SK-N-SH treated with all-trans-retinoic acid at 6 μM for 48 hours (cell line): ENCODE results near the gene GCNT2.

ENCODE experiments used
- ATAC-seq: fragments of 200-7000 bp; cut with Tn5 transposase; 3 replicates; pipeline ENCODE4 v1.9.1; 2020; ENCODE audit warnings: mild to moderate bottlenecking, moderate library complexity
- ARNTL ChIP-seq: fragments of 450-650 bp; formaldehyde crosslinking; IDR thresholded peaks from 2 replicates; pipeline ENCODE4 v1.5.0; 2020; ENCODE audit warnings: low read depth, mild to moderate bottlenecking, moderate library complexity, borderline replicate concordance
- BACH2 ChIP-seq: fragments of 250-450 bp; sonication (Bioruptor Pico); IDR thresholded peaks from 2 replicates; pipeline ENCODE4 v1.9.0; 2021; ENCODE audit warnings: mild to moderate bottlenecking, borderline replicate concordance
- CREB5 ChIP-seq: fragments of 250-450 bp; sonication (Bioruptor Pico); IDR thresholded peaks from 2 replicates; pipeline ENCODE4 v1.5.1; 2020; ENCODE audit warnings: low read depth, mild to moderate bottlenecking, moderate library complexity
- CSDC2 ChIP-seq: fragments of 250-450 bp; sonication (Bioruptor Pico); IDR thresholded peaks from 2 replicates; pipeline ENCODE4 v1.5.0; 2020; ENCODE audit warnings: mild to moderate bottlenecking, moderate library complexity
- ESRRG ChIP-seq: fragments of 250-450 bp; sonication (Bioruptor Pico); IDR thresholded peaks from 2 replicates; pipeline ENCODE4 v1.6.1; 2021; ENCODE audit warnings: mild to moderate bottlenecking
- GLIS3 ChIP-seq: fragments of 250-450 bp; sonication (Bioruptor Pico); IDR thresholded peaks from 2 replicates; pipeline ENCODE4 v1.5.0; 2020; ENCODE audit warnings: mild to moderate bottlenecking, moderate library complexity
- OSR1 ChIP-seq: fragments of 250-450 bp; sonication (Bioruptor Pico); IDR thresholded peaks from 2 replicates; pipeline ENCODE4 v1.8.0; 2022; ENCODE audit warnings: moderate library complexity, mild to moderate bottlenecking, inconsistent platforms
- POU6F1 ChIP-seq: fragments of 250-450 bp; sonication (Bioruptor Pico); IDR thresholded peaks from 2 replicates; pipeline ENCODE4 v1.8.0; 2021; ENCODE audit warnings: low read depth, mild to moderate bottlenecking, moderate library complexity, borderline replicate concordance
- PPARA ChIP-seq: fragments of 250-450 bp; sonication (Bioruptor Pico); IDR thresholded peaks from 2 replicates; pipeline ENCODE4 v1.5.0; 2020; ENCODE audit warnings: mild to moderate bottlenecking, borderline replicate concordance
- RARB ChIP-seq: fragments of 250-450 bp; sonication (Bioruptor Pico); IDR thresholded peaks from 2 replicates; pipeline ENCODE4 v1.8.0; 2021; ENCODE audit warnings: mild to moderate bottlenecking, moderate library complexity
- SNAI2 ChIP-seq: fragments of 250-450 bp; sonication (Bioruptor Pico); IDR thresholded peaks from 2 replicates; pipeline ENCODE4 v1.5.0; 2020; ENCODE audit warnings: mild to moderate bottlenecking, moderate library complexity
- TCF4 ChIP-seq: fragments of 250-450 bp; sonication (Bioruptor Pico); IDR thresholded peaks from 2 replicates; pipeline ENCODE4 v1.8.0; 2021; ENCODE audit warnings: mild to moderate bottlenecking, moderate library complexity, borderline replicate concordance
- TOX ChIP-seq: fragments of 250-450 bp; sonication (Bioruptor Pico); IDR thresholded peaks from 2 replicates; pipeline ENCODE4 v1.8.0; 2021; ENCODE audit warnings: mild to moderate bottlenecking, moderate library complexity, borderline replicate concordance
- TSHZ2 ChIP-seq: fragments of 250-450 bp; sonication (Bioruptor Pico); IDR thresholded peaks from 2 replicates; pipeline ENCODE4 v1.5.0; 2020; ENCODE audit warnings: mild to moderate bottlenecking, moderate library complexity
- ZC3H10 ChIP-seq: fragments of 250-450 bp; sonication (Bioruptor Pico); IDR thresholded peaks from 2 replicates; pipeline ENCODE4 v1.5.1; 2021; ENCODE audit warnings: mild to moderate bottlenecking, moderate library complexity
- ZFP3 ChIP-seq: fragments of 250-450 bp; sonication (Bioruptor Pico); IDR thresholded peaks from 2 replicates; pipeline ENCODE4 v1.5.0; 2020; ENCODE audit warnings: mild to moderate bottlenecking, moderate library complexity
- ZFP30 ChIP-seq: fragments of 450-650 bp; formaldehyde crosslinking; IDR thresholded peaks from 2 replicates; pipeline ENCODE4 v1.5.0; 2022; ENCODE audit warnings: mild to moderate bottlenecking, moderate library complexity
- ZNF565 ChIP-seq: fragments of 450-650 bp; formaldehyde crosslinking; conservative IDR thresholded peaks from 2 replicates; pipeline ENCODE4 v1.5.0; 2020; ENCODE audit warnings: low read depth, mild to moderate bottlenecking, moderate library complexity
- ZNF70 ChIP-seq: fragments of 450-650 bp; formaldehyde crosslinking; IDR thresholded peaks from 2 replicates; pipeline ENCODE4 v1.5.0; 2020; ENCODE audit warnings: mild to moderate bottlenecking, moderate library complexity
- ZNF8 ChIP-seq: fragments of 450-650 bp; formaldehyde crosslinking; IDR thresholded peaks from 2 replicates; pipeline ENCODE4 v1.5.0; 2020; ENCODE audit warnings: mild to moderate bottlenecking, moderate library complexity
- TF ChIP-seq, protein P1 (sequence below): fragments of 250-450 bp; sonication (Bioruptor Pico); IDR thresholded peaks from 2 replicates; pipeline ENCODE4 v1.5.1; 2021; ENCODE audit warnings: mild to moderate bottlenecking, moderate library complexity

Gene GCNT2

GRCh38 chr6:10531503-10531902 lies 10.4 kb downstream of the GCNT2 start:
- no peak for ATAC-seq
- TF ChIP-seq CREB5 (CRISPR knock-in tag) (no peak), TCF4 (CRISPR knock-in tag) (no peak), ARNTL (CRISPR knock-in tag) (no peak), RARB (CRISPR knock-in tag) (no peak), GLIS3 (CRISPR knock-in tag) (no peak)
- TF ChIP-seq, protein P1, sequence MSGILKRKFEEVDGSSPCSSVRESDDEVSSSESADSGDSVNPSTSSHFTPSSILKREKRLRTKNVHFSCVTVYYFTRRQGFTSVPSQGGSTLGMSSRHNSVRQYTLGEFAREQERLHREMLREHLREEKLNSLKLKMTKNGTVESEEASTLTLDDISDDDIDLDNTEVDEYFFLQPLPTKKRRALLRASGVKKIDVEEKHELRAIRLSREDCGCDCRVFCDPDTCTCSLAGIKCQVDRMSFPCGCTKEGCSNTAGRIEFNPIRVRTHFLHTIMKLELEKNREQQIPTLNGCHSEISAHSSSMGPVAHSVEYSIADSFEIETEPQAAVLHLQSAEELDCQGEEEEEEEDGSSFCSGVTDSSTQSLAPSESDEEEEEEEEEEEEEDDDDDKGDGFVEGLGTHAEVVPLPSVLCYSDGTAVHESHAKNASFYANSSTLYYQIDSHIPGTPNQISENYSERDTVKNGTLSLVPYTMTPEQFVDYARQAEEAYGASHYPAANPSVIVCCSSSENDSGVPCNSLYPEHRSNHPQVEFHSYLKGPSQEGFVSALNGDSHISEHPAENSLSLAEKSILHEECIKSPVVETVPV (CRISPR knock-in tag): no peak

GRCh38 chr6:10531942-10532341 lies 10.8 kb downstream of the GCNT2 start:
- no peak for TF ChIP-seq ZFP30 (CRISPR knock-in tag)
- no peak for TF ChIP-seq POU6F1
- no peak for ATAC-seq

DNA sequence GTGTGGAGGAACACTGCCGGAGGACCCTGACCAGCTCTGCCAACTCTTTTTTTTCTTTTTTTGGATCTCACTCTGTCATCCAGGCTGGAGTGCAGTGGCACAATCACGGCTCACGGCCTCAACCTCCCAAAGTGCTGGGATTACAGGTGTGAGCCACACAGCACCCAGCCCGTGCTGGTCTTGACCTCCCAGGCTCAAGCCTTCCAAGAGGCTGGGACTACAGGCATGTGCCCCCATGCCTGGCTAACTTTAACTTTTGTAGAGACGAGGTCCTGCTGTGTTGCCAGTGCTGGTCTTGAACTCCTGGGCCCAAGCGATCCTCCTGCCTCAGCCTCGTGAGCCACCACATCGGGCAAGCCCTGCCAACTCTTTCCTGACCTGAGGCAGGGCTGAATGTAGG lies 11.2 kb downstream of the GCNT2 start:
- TF ChIP-seq OSR1 (CRISPR knock-in tag): no peak
- TF ChIP-seq ZFP3: no peak
- no peak for TF ChIP-seq ZFP30 (CRISPR knock-in tag)
- TF ChIP-seq ESRRG: no peak
- no peak for TF ChIP-seq TOX
- TF ChIP-seq TSHZ2 (CRISPR knock-in tag): no peak
- TF ChIP-seq BACH2 (CRISPR knock-in tag): no peak
- no peak for TF ChIP-seq TCF4 (CRISPR knock-in tag)
- TF ChIP-seq ZC3H10 (CRISPR knock-in tag): no peak
- no peak for TF ChIP-seq PPARA
- TF ChIP-seq SNAI2 (CRISPR knock-in tag): no peak
- no peak for TF ChIP-seq ZNF565 (CRISPR knock-in tag)
- no peak for TF ChIP-seq ZNF70 (CRISPR knock-in tag)
- TF ChIP-seq CSDC2 (CRISPR knock-in tag): no peak
- TF ChIP-seq, all 23 proteins: peak for 0
- no peak for ATAC-seq

- TF ChIP-seq TSHZ2 (CRISPR knock-in tag) (no peak), ZFP30 (CRISPR knock-in tag) (no peak), BACH2 (CRISPR knock-in tag) (no peak), ZNF565 (CRISPR knock-in tag) (no peak), RARB (CRISPR knock-in tag) (no peak), CSDC2 (CRISPR knock-in tag) (no peak), ESRRG (no peak), TCF4 (CRISPR knock-in tag) (no peak), OSR1 (CRISPR knock-in tag) (no peak), ZNF70 (CRISPR knock-in tag) (no peak), ZNF8 (CRISPR knock-in tag) (no peak), ZC3H10 (CRISPR knock-in tag) (no peak), ARNTL (CRISPR knock-in tag) (no peak)
- TF ChIP-seq, all 23 proteins: peak for 0
- ATAC-seq: no peak
Measured at GRCh38 chr6:10534419-10534762, 13.2 kb downstream of the GCNT2 start.
